Measurements from ENCODE around the gene TMA7. TPM values are rescaled to one million over a fixed set of nuclear protein-coding genes. Genes with fewer than 3 reads are reported as not detected.
"Not testable (repeated sequence)": the region's sequence is repeated elsewhere in the genome, so short reads cannot be mapped to it uniquely, and the experiment has no call there.

The TMA7 gene
- total RNA-seq, 3 donors from 2014 or later = 130 to 193 (median 153) TPM

- Histone ChIP-seq H3K4me3 (peak overlapping the region; percentile 23), H3K36me3 (ENCODE audit: low read depth) (no peaks in the 10 kb centered on the region), H3K4me1 (ENCODE audit: low read depth) (peaks cover 37% of the 10 kb centered on the region), H3K9me3 (no peaks in the 10 kb centered on the region)
- peak; percentile 94 for ATAC-seq
- intact Hi-C loops (cut with DNase I, micrococcal nuclease) = no loop called here
- DNase-seq = peak; percentile 95 to 97 (median 95)
- TF ChIP-seq CTCF (IDR thresholded peaks at IDR 0.05) = peak; percentile 35
These were observed 33.0 kb downstream of the TMA7 start for GRCh38 chr3:48472923-48473616.

GRCh38 chr3:48473617-48473952, 33.5 kb downstream of the TMA7 start:
- no peak for ATAC-seq
- H3K4me1 ChIP-seq (ENCODE audit: low read depth) = peaks cover 31% of the 10 kb centered on the region
- no peak overlapping the region for H3K4me3 ChIP-seq

GRCh38 chr3:48474031-48474430, 34.0 kb downstream of the TMA7 start:
- DNase-seq; intact Hi-C loops (cut with DNase I, micrococcal nuclease); H3K9me3 ChIP-seq; H3K4me3 ChIP-seq; ATAC-seq; H3K36me3 ChIP-seq (ENCODE audit: low read depth): not testable (repeated sequence)
- peaks cover 29% of the 10 kb centered on the region for H3K4me1 ChIP-seq (ENCODE audit: low read depth)

More at GRCh38 chr3:48473617-48473952, 33.5 kb downstream of the TMA7 start:
- no peak for TF ChIP-seq CTCF (IDR thresholded peaks at IDR 0.05)
- intact Hi-C loops (cut with DNase I, micrococcal nuclease) = no loop called here
- H3K36me3 ChIP-seq (ENCODE audit: low read depth) = no peaks in the 10 kb centered on the region
- DNase-seq = no peak
- no peaks in the 10 kb centered on the region for H3K9me3 ChIP-seq

GRCh38 chr3:48474619-48475018, 34.6 kb downstream of the TMA7 start:
- peaks cover 23% of the 10 kb centered on the region for H3K4me1 ChIP-seq (ENCODE audit: low read depth)
- H3K4me3 ChIP-seq = no peak overlapping the region
- ATAC-seq (no peak), DNase-seq (no peak)
- H3K9me3 ChIP-seq = no peaks in the 10 kb centered on the region
- H3K36me3 ChIP-seq (ENCODE audit: low read depth) = no peaks in the 10 kb centered on the region
- intact Hi-C loops (cut with DNase I, micrococcal nuclease) = no loop called here
- no peak for TF ChIP-seq CTCF (IDR thresholded peaks at IDR 0.05)

- ATAC-seq = no peak
- TF ChIP-seq CTCF (IDR thresholded peaks at IDR 0.05) = no peak
- H3K4me3 ChIP-seq = no peak overlapping the region
- no peaks in the 10 kb centered on the region for H3K36me3 ChIP-seq (ENCODE audit: low read depth)
- H3K4me1 ChIP-seq (ENCODE audit: low read depth) = peaks cover 23% of the 10 kb centered on the region
- intact Hi-C loops (cut with DNase I, micrococcal nuclease) = no loop called here
- DNase-seq = no peak
- no peaks in the 10 kb centered on the region for H3K9me3 ChIP-seq
These were observed 35.1 kb downstream of the TMA7 start for GRCh38 chr3:48475188-48475587.

- Histone ChIP-seq H3K4me1 (ENCODE audit: low read depth) (peaks cover 15% of the 10 kb centered on the region), H3K4me3 (no peak overlapping the region), H3K36me3 (ENCODE audit: low read depth) (no peaks in the 10 kb centered on the region), H3K9me3 (no peaks in the 10 kb centered on the region)
- ATAC-seq = no peak
- DNase-seq = no peak
- intact Hi-C loops (cut with DNase I, micrococcal nuclease) = no loop called here
- no peak for TF ChIP-seq CTCF (IDR thresholded peaks at IDR 0.05)
These were observed 36.5 kb downstream of the TMA7 start for GRCh38 chr3:48476426-48477053.
